Measurements from ENCODE around the gene CDYL. TPM values are rescaled to one million over a fixed set of nuclear protein-coding genes. Genes with fewer than 3 reads are reported as not detected.

Gene CDYL
- total and polyA plus RNA-seq, 2 donors: 10.4 to 56.0 TPM

DNA sequence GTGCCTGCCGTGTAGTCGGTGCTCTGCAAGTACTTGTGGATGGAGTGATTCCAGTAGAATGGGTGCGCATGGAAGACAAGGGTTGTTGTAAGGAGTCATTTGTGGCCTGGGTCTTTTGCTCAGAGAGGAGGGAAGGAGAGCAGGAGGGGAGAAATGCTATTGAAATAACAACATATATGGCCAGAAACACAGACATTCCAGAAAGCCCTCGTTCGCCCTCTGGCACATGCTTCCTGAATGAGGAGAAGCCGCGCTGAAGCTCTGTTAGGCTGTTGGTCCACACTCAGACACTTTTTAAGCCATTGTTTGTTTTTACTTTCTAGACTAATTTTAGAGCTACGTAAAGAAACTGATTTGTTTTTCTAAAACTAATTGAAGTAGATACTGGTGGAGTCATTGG is 120.2 kb downstream of the CDYL start:
- 99% methylated on average over 8 of the region's 8 CpGs for WGBS
- H3K27me3 ChIP-seq (ENCODE audit: control insufficient read depth in 2 of 2, insufficient read depth in 1 of 2, low read length in 1 of 2): no peaks in the 10 kb centered on the region
- peaks cover 14 to 30% of the 10 kb centered on the region in 2 donors for H3K36me3 ChIP-seq (ENCODE audit: control insufficient read depth in 2 of 2, insufficient read depth in 2 of 2, low read length in 1 of 2)
- H3K9me3 ChIP-seq (ENCODE audit: control insufficient read depth in 2 of 2, insufficient read depth in 1 of 2, low read length in 1 of 2): peaks cover 0 to 2% of the 10 kb centered on the region in 2 donors
- no peak overlapping the region for H3K4me3 ChIP-seq (ENCODE audit: low read length in 2 of 2)
- no peak for DNase-seq (ENCODE audit: low read depth in 6 of 9, low spot score in 9 of 9)
- H3K27ac ChIP-seq (ENCODE audit: low read depth in 1 of 2, low read length in 1 of 2): no peak overlapping the region
- H3K4me1 ChIP-seq (ENCODE audit: control insufficient read depth in 2 of 2, insufficient read depth in 2 of 2, low read length in 2 of 2): no peaks in the 10 kb centered on the region

DNA sequence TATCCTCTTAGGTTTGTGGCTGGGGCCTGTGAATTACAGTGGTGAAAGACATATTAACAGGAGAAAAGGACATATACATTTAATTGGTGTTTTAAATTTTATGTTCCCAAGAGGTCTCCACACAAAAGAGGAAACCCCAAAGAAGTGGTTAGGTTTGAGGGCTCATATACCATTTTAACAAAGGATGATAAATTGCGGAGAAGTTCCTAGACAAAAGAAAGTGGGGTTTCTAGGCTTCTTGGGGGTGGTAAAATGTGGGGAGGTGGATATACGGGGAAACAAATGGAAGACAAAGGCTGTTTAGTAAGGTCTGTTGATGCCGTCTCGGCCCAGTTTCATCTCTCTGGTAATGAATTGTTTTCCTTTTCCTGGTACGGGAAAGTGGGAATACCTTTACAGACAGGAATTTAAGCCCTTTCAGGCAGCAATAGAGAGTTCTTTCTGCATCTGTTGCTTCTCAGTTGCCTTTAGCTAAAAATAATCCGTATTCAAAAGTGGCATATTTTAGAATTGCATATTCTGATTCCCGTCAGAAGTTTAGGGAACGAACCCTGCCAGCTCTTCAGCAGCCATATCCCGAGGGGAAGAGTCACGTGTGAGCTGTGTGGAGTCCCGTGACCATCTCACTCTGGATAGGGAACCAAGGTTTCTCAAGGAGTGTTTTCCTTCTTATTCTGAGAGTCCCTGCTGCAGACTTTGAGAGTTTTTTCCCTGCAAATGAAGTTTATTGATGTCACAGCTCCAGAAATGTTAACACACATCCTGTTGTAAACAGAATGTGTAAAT is 123.2 kb downstream of the CDYL start:
- H3K36me3 ChIP-seq (ENCODE audit: control insufficient read depth in 2 of 2, insufficient read depth in 2 of 2, low read length in 1 of 2): peaks cover 3 to 19% of the 10 kb centered on the region in 2 donors

DNA sequence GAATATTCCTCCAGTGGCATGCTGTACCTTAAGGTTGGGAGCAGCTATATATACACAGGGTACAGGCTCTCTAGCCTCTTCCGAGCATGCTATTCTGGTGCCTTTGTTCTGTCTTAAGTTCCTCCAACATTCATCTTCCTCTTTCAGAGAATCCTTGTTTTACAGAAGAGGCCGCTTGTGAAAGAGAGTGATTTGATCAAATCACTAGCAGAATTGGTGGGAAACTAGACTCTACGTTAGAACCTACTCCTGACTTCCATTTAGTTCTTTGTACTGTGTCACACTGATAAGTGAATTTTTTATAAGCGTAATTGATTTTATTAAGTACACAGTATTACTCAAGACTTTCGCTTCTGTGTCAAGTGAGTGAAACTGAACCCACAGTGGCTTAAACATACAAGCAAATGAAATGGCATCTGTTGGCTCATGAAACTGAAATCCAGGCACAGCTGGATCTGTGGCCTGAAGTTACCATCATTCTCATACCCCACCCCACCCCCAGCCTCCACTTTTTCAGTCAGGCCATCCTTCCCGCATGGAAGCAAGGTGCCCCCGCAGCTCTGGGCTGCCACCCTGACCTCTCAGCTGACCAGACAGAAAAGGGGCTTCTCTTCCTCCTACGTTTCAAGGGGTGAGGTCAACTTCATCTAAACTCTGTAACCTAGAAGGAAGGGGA is 125.3 kb downstream of the CDYL start:
- H3K4me3 ChIP-seq (ENCODE audit: low read length in 2 of 2): no peak overlapping the region
- H3K9me3 ChIP-seq (ENCODE audit: control insufficient read depth in 2 of 2, insufficient read depth in 1 of 2, low read length in 1 of 2): peaks cover 0 to 2% of the 10 kb centered on the region in 2 donors
- 95% methylated on average over 8 of the region's 8 CpGs for WGBS
- H3K36me3 ChIP-seq (ENCODE audit: control insufficient read depth in 2 of 2, insufficient read depth in 2 of 2, low read length in 1 of 2): peaks cover 3 to 8% of the 10 kb centered on the region in 2 donors
- H3K4me1 ChIP-seq (ENCODE audit: control insufficient read depth in 2 of 2, insufficient read depth in 2 of 2, low read length in 2 of 2): peaks cover 4 to 5% of the 10 kb centered on the region in 2 donors
- H3K27ac ChIP-seq (ENCODE audit: low read depth in 1 of 2, low read length in 1 of 2): no peak overlapping the region
- DNase-seq (ENCODE audit: low read depth in 6 of 9, low spot score in 9 of 9): no peak
- no peaks in the 10 kb centered on the region for H3K27me3 ChIP-seq (ENCODE audit: control insufficient read depth in 2 of 2, insufficient read depth in 1 of 2, low read length in 1 of 2)

More for the DNA sequence above, 123.2 kb downstream of the CDYL start:
- DNase-seq (ENCODE audit: low read depth in 6 of 9, low spot score in 9 of 9): no peak
- H3K4me3 ChIP-seq (ENCODE audit: low read length in 2 of 2): no peak overlapping the region
- no peak overlapping the region for H3K27ac ChIP-seq (ENCODE audit: low read depth in 1 of 2, low read length in 1 of 2)
- over 99% methylated on average over 11 of the region's 11 CpGs for WGBS
- H3K4me1 ChIP-seq (ENCODE audit: control insufficient read depth in 2 of 2, insufficient read depth in 2 of 2, low read length in 2 of 2): no peaks in the 10 kb centered on the region
- no peaks in the 10 kb centered on the region for H3K27me3 ChIP-seq (ENCODE audit: control insufficient read depth in 2 of 2, insufficient read depth in 1 of 2, low read length in 1 of 2)
- H3K9me3 ChIP-seq (ENCODE audit: control insufficient read depth in 2 of 2, insufficient read depth in 1 of 2, low read length in 1 of 2): peaks cover 0 to 2% of the 10 kb centered on the region in 2 donors

DNA sequence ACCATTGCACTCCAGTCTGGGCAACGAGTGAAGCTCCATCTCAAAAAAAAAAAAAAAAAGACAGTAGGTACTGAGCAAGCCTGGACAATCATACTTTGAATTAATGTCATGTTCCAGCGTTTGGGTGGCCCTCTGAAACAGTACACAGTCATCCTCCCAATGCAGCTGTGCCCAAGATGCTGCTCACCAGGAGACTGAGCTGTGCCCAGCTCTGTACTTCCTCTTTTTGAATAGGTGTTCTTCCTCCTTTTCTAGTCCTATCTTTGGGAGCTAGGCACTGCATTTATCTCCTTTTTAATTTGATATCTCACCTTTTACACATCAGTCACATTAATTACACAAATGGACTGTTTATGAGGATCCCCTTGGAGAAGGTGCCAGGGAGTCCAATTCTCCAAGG is 126.2 kb downstream of the CDYL start:
- Histone ChIP-seq H3K4me3 (ENCODE audit: low read length in 2 of 2) (no peak overlapping the region), H3K9me3 (ENCODE audit: control insufficient read depth in 2 of 2, insufficient read depth in 1 of 2, low read length in 1 of 2) (peaks cover 0 to 2% of the 10 kb centered on the region in 2 donors), H3K4me1 (ENCODE audit: control insufficient read depth in 2 of 2, insufficient read depth in 2 of 2, low read length in 2 of 2) (peaks cover 9 to 11% of the 10 kb centered on the region in 2 donors), H3K27me3 (ENCODE audit: control insufficient read depth in 2 of 2, insufficient read depth in 1 of 2, low read length in 1 of 2) (no peaks in the 10 kb centered on the region), H3K36me3 (ENCODE audit: control insufficient read depth in 2 of 2, insufficient read depth in 2 of 2, low read length in 1 of 2) (peaks cover 3 to 6% of the 10 kb centered on the region in 2 donors), H3K27ac (ENCODE audit: low read depth in 1 of 2, low read length in 1 of 2) (no peak overlapping the region)
- 18% methylated on average over 2 of the region's 2 CpGs for WGBS
- no peak for DNase-seq (ENCODE audit: low read depth in 6 of 9, low spot score in 9 of 9)

DNA sequence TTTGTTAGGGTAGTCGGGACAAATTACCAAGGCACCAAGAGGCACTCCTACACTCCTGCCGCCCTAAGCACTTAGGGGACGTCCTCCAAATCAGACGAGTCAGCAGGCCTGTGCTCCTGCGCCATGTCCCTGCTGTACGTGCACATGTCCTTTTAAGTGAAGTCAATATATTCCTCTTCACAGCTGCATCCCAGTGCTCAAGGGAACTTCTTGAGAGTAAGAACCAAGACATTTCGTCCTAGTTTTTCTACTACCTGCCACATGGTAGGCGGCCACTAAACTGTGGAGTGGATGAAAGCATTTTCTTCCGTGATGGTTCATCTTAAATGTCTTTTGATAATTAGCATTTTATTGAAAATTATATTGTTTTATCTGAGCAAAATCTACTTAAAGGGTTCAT is 126.9 kb downstream of the CDYL start:
- WGBS: 98% methylated on average over 9 of the region's 9 CpGs
- H3K9me3 ChIP-seq (ENCODE audit: control insufficient read depth in 2 of 2, insufficient read depth in 1 of 2, low read length in 1 of 2): peaks cover 0 to 2% of the 10 kb centered on the region in 2 donors
- H3K36me3 ChIP-seq (ENCODE audit: control insufficient read depth in 2 of 2, insufficient read depth in 2 of 2, low read length in 1 of 2): peaks cover 3 to 5% of the 10 kb centered on the region in 2 donors
- H3K4me3 ChIP-seq (ENCODE audit: low read length in 2 of 2): no peak overlapping the region
- no peaks in the 10 kb centered on the region for H3K27me3 ChIP-seq (ENCODE audit: control insufficient read depth in 2 of 2, insufficient read depth in 1 of 2, low read length in 1 of 2)
- no peak overlapping the region for H3K27ac ChIP-seq (ENCODE audit: low read depth in 1 of 2, low read length in 1 of 2)
- peaks cover 11 to 19% of the 10 kb centered on the region in 2 donors for H3K4me1 ChIP-seq (ENCODE audit: control insufficient read depth in 2 of 2, insufficient read depth in 2 of 2, low read length in 2 of 2)
- no peak for DNase-seq (ENCODE audit: low read depth in 6 of 9, low spot score in 9 of 9)

DNA sequence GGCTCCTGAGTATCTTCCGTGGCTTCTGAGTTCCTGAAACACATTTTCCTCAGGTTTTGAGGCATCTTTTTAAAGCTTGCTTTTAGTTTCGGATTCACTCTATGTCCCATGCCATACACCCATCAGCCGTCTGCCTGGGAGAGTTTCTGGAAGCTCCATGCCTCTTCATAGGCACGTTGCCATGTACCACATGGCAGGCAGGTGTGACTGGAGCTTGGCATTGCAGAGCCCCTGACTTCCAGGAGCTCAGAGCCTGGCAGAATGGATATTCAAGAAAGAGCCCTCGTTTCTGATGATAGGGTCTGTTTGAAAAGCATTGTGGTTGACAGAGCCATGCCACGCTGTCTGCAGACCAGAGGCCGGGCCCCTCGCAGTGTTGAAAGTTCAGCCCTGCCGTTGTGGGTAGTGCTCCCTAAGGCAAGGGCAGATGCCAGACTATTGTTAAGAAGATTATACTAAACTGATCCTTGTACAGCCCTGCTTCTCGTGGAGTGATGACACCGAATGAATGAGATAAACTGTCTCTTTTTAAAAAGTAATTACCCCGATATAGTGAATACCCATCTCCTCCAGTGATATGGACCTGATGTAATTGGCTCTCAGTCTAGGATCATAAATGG is 127.7 kb downstream of the CDYL start:
- no peaks in the 10 kb centered on the region for H3K27me3 ChIP-seq (ENCODE audit: control insufficient read depth in 2 of 2, insufficient read depth in 1 of 2, low read length in 1 of 2)
- no peak overlapping the region for H3K4me3 ChIP-seq (ENCODE audit: low read length in 2 of 2)
- peaks cover 13 to 22% of the 10 kb centered on the region in 2 donors for H3K4me1 ChIP-seq (ENCODE audit: control insufficient read depth in 2 of 2, insufficient read depth in 2 of 2, low read length in 2 of 2)
- H3K27ac ChIP-seq (ENCODE audit: low read depth in 1 of 2, low read length in 1 of 2): no peak overlapping the region
- H3K36me3 ChIP-seq (ENCODE audit: control insufficient read depth in 2 of 2, insufficient read depth in 2 of 2, low read length in 1 of 2): peaks cover 3 to 5% of the 10 kb centered on the region in 2 donors
- peaks cover 0 to 2% of the 10 kb centered on the region in 2 donors for H3K9me3 ChIP-seq (ENCODE audit: control insufficient read depth in 2 of 2, insufficient read depth in 1 of 2, low read length in 1 of 2)
- no peak for DNase-seq (ENCODE audit: low read depth in 6 of 9, low spot score in 9 of 9)
- WGBS: 95% methylated on average over 12 of the region's 12 CpGs

DNA sequence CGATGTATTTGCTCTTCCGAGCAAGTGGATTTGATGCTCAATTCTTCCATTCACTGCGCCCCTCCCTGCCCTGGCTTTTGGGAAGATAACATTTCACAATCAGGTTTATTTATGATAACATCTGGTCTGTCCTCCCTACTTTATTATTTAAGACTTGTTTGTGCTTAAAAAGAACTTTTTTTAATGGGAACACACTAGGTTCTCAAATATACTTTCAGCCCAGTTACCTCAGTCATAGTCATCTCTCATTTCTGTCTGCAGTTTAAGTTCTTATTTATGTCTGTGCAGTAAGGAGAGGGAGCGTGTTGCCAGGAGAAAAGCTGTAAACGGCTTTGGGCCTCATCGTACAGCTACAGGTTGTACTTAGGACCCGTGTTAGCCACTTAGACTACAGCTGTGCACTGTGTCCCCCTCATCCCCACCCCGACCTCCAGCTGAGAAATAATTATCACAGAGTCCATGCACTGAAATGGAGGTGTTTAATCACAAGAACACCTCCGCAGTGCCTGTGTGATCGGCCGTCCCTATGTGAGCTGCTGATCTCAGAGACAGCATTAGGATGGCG is 128.3 kb downstream of the CDYL start:
- peaks cover 13 to 22% of the 10 kb centered on the region in 2 donors for H3K4me1 ChIP-seq (ENCODE audit: control insufficient read depth in 2 of 2, insufficient read depth in 2 of 2, low read length in 2 of 2)
- peaks cover 0 to 5% of the 10 kb centered on the region in 2 donors for H3K36me3 ChIP-seq (ENCODE audit: control insufficient read depth in 2 of 2, insufficient read depth in 2 of 2, low read length in 1 of 2)
- peaks cover 0 to 2% of the 10 kb centered on the region in 2 donors for H3K9me3 ChIP-seq (ENCODE audit: control insufficient read depth in 2 of 2, insufficient read depth in 1 of 2, low read length in 1 of 2)
- H3K27me3 ChIP-seq (ENCODE audit: control insufficient read depth in 2 of 2, insufficient read depth in 1 of 2, low read length in 1 of 2): no peaks in the 10 kb centered on the region
- DNase-seq (ENCODE audit: low read depth in 6 of 9, low spot score in 9 of 9): no peak
- H3K4me3 ChIP-seq (ENCODE audit: low read length in 2 of 2): no peak overlapping the region
- over 99% methylated on average over 12 of the region's 12 CpGs for WGBS
- H3K27ac ChIP-seq (ENCODE audit: low read depth in 1 of 2, low read length in 1 of 2): no peak overlapping the region

DNA sequence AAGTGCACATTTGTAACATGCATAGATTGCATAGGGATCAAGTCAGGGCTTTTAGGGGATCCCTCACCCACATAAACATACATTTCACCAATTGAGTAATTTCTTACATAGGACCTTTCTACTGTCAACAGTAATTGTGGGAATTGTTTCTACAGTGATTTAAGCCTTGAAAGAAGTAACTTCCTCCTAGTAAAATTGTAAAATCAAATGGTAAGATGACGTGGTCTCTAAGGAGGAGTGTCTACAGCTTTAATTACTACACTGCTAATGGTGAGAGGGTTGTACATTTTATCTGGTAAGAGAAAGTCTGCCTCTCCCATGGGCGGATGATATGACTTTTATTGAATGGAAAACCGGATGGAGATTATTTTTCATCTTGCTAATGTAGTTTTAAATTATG is 129.6 kb downstream of the CDYL start:
- H3K36me3 ChIP-seq (ENCODE audit: control insufficient read depth in 2 of 2, insufficient read depth in 2 of 2, low read length in 1 of 2): peaks cover 0 to 5% of the 10 kb centered on the region in 2 donors
- H3K4me3 ChIP-seq (ENCODE audit: low read length in 2 of 2): no peak overlapping the region
- H3K27ac ChIP-seq (ENCODE audit: low read depth in 1 of 2, low read length in 1 of 2): no peak overlapping the region
- WGBS: 88% methylated on average over 3 of the region's 3 CpGs
- no peaks in the 10 kb centered on the region for H3K27me3 ChIP-seq (ENCODE audit: control insufficient read depth in 2 of 2, insufficient read depth in 1 of 2, low read length in 1 of 2)
- peaks cover 13 to 25% of the 10 kb centered on the region in 2 donors for H3K4me1 ChIP-seq (ENCODE audit: control insufficient read depth in 2 of 2, insufficient read depth in 2 of 2, low read length in 2 of 2)
- no peak for DNase-seq (ENCODE audit: low read depth in 6 of 9, low spot score in 9 of 9)
- no peaks in the 10 kb centered on the region for H3K9me3 ChIP-seq (ENCODE audit: control insufficient read depth in 2 of 2, insufficient read depth in 1 of 2, low read length in 1 of 2)

Data from thymus (tissue), 11 donors.